MM.1S (cell line): ENCODE results near the gene COPRS.
"Not testable (repeated sequence)": the region's sequence is repeated elsewhere in the genome, so short reads cannot be mapped to it uniquely, and the experiment has no call there.

Experiments used
- DNase-seq: peaks from one replicate; pipeline ENCODE4 v3.0.0-alpha.2; 2015
- H2AFZ ChIP-seq: fragments of 300-600 bp; sonication (generic); 2 replicates; pipeline ENCODE4 v1.6.0; 2016; ENCODE audit warnings: antibody characterized with exemption, low read length
- H3F3A ChIP-seq: fragments of 300-600 bp; sonication (generic); 2 replicates; pipeline ENCODE4 v1.6.1; 2016; ENCODE audit warnings: mild to moderate bottlenecking, antibody characterized with exemption, low read length, moderate library complexity, mixed read lengths; ENCODE audit not compliant: insufficient read depth
- H3K27ac ChIP-seq: fragments of 300-600 bp; sonication (generic); 2 replicates; pipeline ENCODE4 v1.5.1; 2016; ENCODE audit warnings: mild to moderate bottlenecking, low read length
- H3K27me3 ChIP-seq: fragments of 300-600 bp; sonication (generic); replicated peaks from 2 replicates; pipeline ENCODE4 v1.6.0; 2016; ENCODE audit warnings: low read length; ENCODE audit not compliant: insufficient read depth
- H3K36me3 ChIP-seq: fragments of 300-600 bp; sonication (generic); replicated peaks from 2 replicates; pipeline ENCODE4 v1.6.1; 2016; ENCODE audit warnings: mild to moderate bottlenecking, low read length, mixed read lengths; ENCODE audit not compliant: insufficient read depth
- H3K4me1 ChIP-seq: fragments of 300-600 bp; sonication (generic); 2 replicates; pipeline ENCODE4 v1.6.1; 2016; ENCODE audit warnings: low read length, mixed read lengths
- H3K4me2 ChIP-seq: fragments of 300-600 bp; sonication (generic); 2 replicates; pipeline ENCODE4 v1.6.0; 2016; ENCODE audit warnings: low read depth, low read length
- H3K4me3 ChIP-seq: fragments of 300-600 bp; sonication (generic); 2 replicates; pipeline ENCODE4 v1.5.1; 2016; ENCODE audit warnings: low read length, mixed read lengths
- H3K79me2 ChIP-seq: fragments of 300-600 bp; sonication (generic); 2 replicates; pipeline ENCODE4 v1.6.1; 2016; ENCODE audit warnings: mixed run types, low read length, mixed read lengths
- H3K9ac ChIP-seq: fragments of 300-600 bp; sonication (generic); 2 replicates; pipeline ENCODE4 v1.6.1; 2016; ENCODE audit warnings: low read length, mixed read lengths
- H3K9me2 ChIP-seq: fragments of 300-600 bp; sonication (generic); replicated peaks from 2 replicates; pipeline ENCODE4 v1.6.1; 2016; ENCODE audit warnings: mild to moderate bottlenecking, low read length, mixed read lengths; ENCODE audit not compliant: insufficient read depth
- H3K9me3 ChIP-seq: fragments of 300-600 bp; sonication (generic); replicated peaks from 2 replicates; pipeline ENCODE4 v1.6.1; 2016; ENCODE audit warnings: mild to moderate bottlenecking, low read length, mixed read lengths; ENCODE audit not compliant: insufficient read depth
- H4K20me1 ChIP-seq: fragments of 300-600 bp; sonication (generic); 2 replicates; pipeline ENCODE4 v1.6.1; 2016; ENCODE audit warnings: mild to moderate bottlenecking, low read length, moderate library complexity, mixed read lengths; ENCODE audit not compliant: insufficient read depth
- EZH2 ChIP-seq: fragments of 300-600 bp; sonication (generic); optimal IDR thresholded peaks from 2 replicates; pipeline ENCODE3; 2017; ENCODE audit warnings: low read depth, mild to moderate bottlenecking, antibody characterized with exemption, low read length, mixed read lengths
- EZH2phosphoT487 ChIP-seq: fragments of 300-600 bp; sonication (generic); IDR thresholded peaks from 2 replicates; pipeline ENCODE4 v1.6.1; 2018; ENCODE audit warnings: antibody characterized with exemption, low read length
- TF ChIP-seq, protein P1 (sequence below): fragments of 300-600 bp; sonication (generic); IDR thresholded peaks from 2 replicates; pipeline ENCODE4 v1.5.1; 2016; ENCODE audit warnings: antibody characterized with exemption, low read length, mixed read lengths

COPRS gene

DNA sequence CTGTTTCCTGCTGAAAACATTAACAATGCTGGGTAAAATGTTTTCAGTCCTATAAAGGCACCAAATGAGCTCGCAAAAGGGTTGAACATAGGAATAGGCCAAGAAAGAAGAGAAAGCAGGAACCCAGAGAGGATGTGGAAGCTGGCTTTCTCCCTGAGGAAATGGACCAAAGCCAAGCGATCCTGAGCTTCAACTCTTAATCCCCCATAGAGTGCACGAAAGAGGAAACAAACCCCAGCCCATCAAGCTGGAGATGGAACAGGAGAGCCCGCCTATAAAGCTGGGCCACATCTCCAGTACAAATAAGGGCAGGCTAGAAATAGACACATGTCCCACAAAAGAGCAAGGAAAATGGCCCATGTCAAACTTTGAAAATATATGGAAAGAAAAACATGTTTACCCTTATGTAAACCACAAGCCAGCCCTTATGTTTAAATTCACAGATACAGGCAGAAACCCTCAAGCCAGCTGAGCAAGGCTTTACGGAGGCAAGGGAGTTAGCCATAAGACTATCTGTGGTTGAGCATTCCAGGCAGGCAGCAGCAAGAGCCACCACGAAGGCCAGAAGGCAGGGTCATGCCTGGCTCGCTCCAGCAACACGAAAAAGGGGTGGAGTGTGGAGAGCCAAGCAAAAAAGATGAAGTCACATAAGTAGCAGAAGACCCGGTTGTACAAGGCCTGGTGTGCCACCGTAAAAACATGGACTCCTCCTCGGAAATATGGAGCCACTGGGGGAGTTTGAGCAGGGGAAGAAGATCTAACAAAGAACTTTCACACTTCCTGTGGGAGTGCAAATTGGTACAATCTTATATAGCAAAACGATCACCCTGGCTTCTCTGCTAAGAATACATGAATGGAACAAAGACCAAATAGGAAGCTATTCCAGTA lies 27.8 kb downstream of the COPRS start:
- no peak overlapping the region for H3K4me2 ChIP-seq

DNA sequence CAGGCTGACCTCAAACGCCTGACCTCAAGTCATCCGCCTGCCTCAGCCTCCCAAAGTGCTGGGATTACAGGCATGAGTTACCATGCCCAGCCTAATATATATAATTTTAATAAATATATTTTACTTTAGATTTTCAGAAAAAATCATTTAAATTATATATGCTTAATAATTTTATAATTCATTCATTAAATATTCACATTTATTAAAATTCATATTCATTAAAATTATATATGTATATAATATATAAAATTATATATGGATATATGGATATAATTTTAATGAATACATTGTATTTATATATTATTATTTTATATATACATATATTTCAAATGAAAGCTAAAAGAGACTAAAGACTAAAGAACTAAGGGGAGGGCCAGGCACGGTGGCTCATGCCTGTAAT lies 29.4 kb downstream of the COPRS start:
- Histone ChIP-seq H3K27ac (no peak overlapping the region), H3K4me3 (no peak overlapping the region), H3K4me2 (no peak overlapping the region), H3K4me1 (peaks cover 1% of the 10 kb centered on the region; the same call in 1 of the 2 replicates), H3K9me3 (no peaks in the 10 kb centered on the region), H4K20me1 (no peaks in the 10 kb centered on the region), H3K9ac (no peak overlapping the region), H3K79me2 (no peaks in the 10 kb centered on the region), H3K27me3 (no peaks in the 10 kb centered on the region), H3K36me3 (no peaks in the 10 kb centered on the region), H3K9me2 (no peaks in the 10 kb centered on the region), H2AFZ (no peak overlapping the region), H3F3A (peaks cover 5% of the 10 kb centered on the region; the same call in 1 of the 2 replicates)
- TF ChIP-seq EZH2phosphoT487, result no peak
- TF ChIP-seq, protein P1, sequence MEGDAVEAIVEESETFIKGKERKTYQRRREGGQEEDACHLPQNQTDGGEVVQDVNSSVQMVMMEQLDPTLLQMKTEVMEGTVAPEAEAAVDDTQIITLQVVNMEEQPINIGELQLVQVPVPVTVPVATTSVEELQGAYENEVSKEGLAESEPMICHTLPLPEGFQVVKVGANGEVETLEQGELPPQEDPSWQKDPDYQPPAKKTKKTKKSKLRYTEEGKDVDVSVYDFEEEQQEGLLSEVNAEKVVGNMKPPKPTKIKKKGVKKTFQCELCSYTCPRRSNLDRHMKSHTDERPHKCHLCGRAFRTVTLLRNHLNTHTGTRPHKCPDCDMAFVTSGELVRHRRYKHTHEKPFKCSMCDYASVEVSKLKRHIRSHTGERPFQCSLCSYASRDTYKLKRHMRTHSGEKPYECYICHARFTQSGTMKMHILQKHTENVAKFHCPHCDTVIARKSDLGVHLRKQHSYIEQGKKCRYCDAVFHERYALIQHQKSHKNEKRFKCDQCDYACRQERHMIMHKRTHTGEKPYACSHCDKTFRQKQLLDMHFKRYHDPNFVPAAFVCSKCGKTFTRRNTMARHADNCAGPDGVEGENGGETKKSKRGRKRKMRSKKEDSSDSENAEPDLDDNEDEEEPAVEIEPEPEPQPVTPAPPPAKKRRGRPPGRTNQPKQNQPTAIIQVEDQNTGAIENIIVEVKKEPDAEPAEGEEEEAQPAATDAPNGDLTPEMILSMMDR, result no peak
- no peak for TF ChIP-seq EZH2
- no peak for DNase-seq

More for the DNA sequence above, 27.8 kb downstream of the COPRS start:
- Histone ChIP-seq H4K20me1 (no peaks in the 10 kb centered on the region), H3K4me1 (peaks cover 6% of the 10 kb centered on the region), H3K9me3 (no peaks in the 10 kb centered on the region), H3K79me2 (no peaks in the 10 kb centered on the region), H3K36me3 (no peaks in the 10 kb centered on the region), H3K27me3 (no peaks in the 10 kb centered on the region), H3K27ac (no peak overlapping the region), H3F3A (peaks cover 10% of the 10 kb centered on the region; the same call in 1 of the 2 replicates), H3K9ac (no peak overlapping the region), H3K9me2 (no peaks in the 10 kb centered on the region), H2AFZ (no peak overlapping the region), H3K4me3 (no peak overlapping the region)
- DNase-seq, result no peak
- TF ChIP-seq, protein P1, result no peak
- no peak for TF ChIP-seq EZH2
- TF ChIP-seq EZH2phosphoT487, result no peak

DNA sequence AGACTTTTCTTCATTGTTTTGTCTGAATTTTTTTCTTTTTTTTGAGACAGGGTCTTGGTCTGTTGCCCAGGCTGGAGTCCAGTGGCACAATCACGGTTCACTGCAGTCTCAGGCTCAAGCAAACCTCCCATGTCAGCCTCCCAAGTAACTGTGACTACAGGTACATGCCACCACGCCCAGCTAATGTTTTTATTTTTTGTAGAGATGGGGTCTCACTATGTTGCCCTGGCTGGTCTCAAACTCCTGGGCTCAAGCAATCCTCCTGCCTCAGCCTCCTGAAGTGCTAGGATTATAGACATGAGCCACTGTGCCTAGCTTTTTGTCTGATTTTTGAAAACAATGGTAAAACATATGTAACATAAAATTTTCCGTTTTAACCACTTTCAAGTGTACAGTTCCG lies 30.1 kb downstream of the COPRS start:
- not testable (repeated sequence) for H3K27me3 ChIP-seq

More for the DNA sequence above, 30.1 kb downstream of the COPRS start:
- not testable (repeated sequence) for DNase-seq, H3K4me1 ChIP-seq, H3K79me2 ChIP-seq, H3K36me3 ChIP-seq, H3K4me2 ChIP-seq, H3F3A ChIP-seq, H3K9ac ChIP-seq, H4K20me1 ChIP-seq, H3K4me3 ChIP-seq, H3K9me2 ChIP-seq, H3K9me3 ChIP-seq, H2AFZ ChIP-seq, H3K27ac ChIP-seq
